BLaER1 treated with 17β-estradiol and CSF1 and Interleukin-3, amounts not matched to agents 10 nM and 100 nM (cell line): ENCODE data around the gene PPFIA4.
A peak's percentile ranks its signal among the peaks of the same experiment; 100 is the strongest.
"Not testable (repeated sequence)": the region's sequence is repeated elsewhere in the genome, so short reads cannot be mapped to it uniquely, and the experiment has no call there.

Source experiments
- H3K27ac ChIP-seq, 11 experiments: shearing (Covaris generic); formaldehyde crosslinking; 2 replicates each; pipeline ENCODE4 v1.8.1; 2022
- H3K27me3 ChIP-seq, 11 experiments: shearing (Covaris generic); formaldehyde crosslinking; 2 replicates each; pipeline ENCODE4 v1.8.1; 2022
- H3K36me3 ChIP-seq, 11 experiments: shearing (Covaris generic); formaldehyde crosslinking; 2 replicates each; pipeline ENCODE4 v1.8.1; 2022
- H3K4me1 ChIP-seq, 10 experiments: shearing (Covaris generic); formaldehyde crosslinking; 2 replicates each; pipeline ENCODE4 v1.8.1; 2022
- H3K4me2 ChIP-seq, 11 experiments: shearing (Covaris generic); formaldehyde crosslinking; 2 replicates each; pipeline ENCODE4 v1.8.1; 2022
- H3K4me3 ChIP-seq, 10 experiments: shearing (Covaris generic); formaldehyde crosslinking; 2 replicates each; pipeline ENCODE4 v1.8.1; 2022
- H3K9ac ChIP-seq, 11 experiments: shearing (Covaris generic); formaldehyde crosslinking; 2 replicates each; pipeline ENCODE4 v1.8.1; 2022
- H3K9me3 ChIP-seq, 11 experiments: shearing (Covaris generic); formaldehyde crosslinking; replicated peaks in 1 of 11; 2 replicates each; pipeline ENCODE4 v1.8.1; 2022
- H4K20me1 ChIP-seq, 11 experiments: shearing (Covaris generic); formaldehyde crosslinking; 2 replicates each; pipeline ENCODE4 v1.8.1; 2022
- Cebpa-rat ChIP-seq, 11 experiments: shearing (Covaris generic); IDR thresholded peaks; 2 replicates each; pipeline ENCODE4 v1.8.1; 2022

PPFIA4 gene

DNA sequence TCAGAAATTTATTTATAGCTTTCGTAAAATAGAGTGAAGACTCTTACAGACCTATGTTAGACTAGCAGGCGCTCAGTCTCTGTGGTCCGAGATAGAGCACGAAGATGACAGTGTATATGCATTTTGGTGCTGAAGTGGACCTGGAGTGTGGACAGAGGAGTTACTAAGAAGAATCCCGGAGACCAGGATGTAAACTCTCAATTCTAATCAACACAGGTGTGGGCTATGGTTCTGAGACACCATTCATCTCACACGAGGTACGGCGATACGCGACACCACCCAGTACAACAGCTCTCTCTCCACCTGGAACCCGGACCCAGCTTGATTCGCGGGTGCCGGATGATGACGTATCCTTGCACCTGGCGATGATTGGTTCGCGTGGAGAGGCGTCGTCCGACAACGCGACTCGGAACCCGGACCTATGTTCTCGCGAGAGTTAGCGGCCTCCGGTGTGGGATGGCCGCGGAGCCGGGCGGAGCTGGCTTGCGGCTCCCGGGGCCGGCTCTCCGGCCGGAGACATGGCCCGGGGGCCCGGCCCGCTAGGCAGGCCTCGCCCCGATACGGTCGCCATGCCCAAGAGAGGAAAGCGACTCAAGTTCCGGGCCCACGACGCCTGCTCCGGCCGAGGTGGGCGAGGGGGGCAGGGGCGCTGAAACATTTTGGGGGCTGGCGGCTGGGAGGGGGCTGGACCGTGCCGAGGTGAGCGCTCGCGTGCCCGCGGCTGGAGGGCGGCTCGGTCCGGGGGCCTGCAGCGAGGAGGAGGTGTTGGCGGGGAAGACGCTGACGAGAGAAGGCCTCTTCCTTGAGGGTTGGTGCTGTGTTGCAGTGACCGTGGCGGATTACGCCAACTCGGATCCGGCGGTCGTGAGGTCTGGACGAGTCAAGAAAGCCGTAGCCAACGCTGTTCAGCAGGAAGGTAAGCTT lies 19.1 kb upstream of the PPFIA4 start, which contains the start of gene TMEM183A:
Gene TMEM183A (plus strand): TSS at position 427 of the 924 bp plus-strand sequence. CDS start 92 bp downstream, at position 519.
- no peaks in the 10 kb centered on the region for H3K27me3 ChIP-seq
- peak within 1 kb of the TSS; percentile 82 to 96 (median 91) for H3K4me2 ChIP-seq
- peaks cover 36 to 39% (median 37%) of the 10 kb centered on the region in 11 experiments for H3K36me3 ChIP-seq

GRCh38 chr1:203009185-203009584 lies 17.1 kb upstream of the PPFIA4 start:
- H3K36me3 ChIP-seq: peaks cover 56 to 59% (median 57%) of the 10 kb centered on the region in 11 experiments
- H3K9ac ChIP-seq: peak overlapping the region in 7 of 11 experiments; percentile 87 to 94 (median 92); a peak in 10 of 22 replicates
- no peak overlapping the region for H3K27ac ChIP-seq
- H3K4me1 ChIP-seq: peaks cover 26 to 43% (median 35%) of the 10 kb centered on the region in 10 experiments
- peak overlapping the region; percentile 74 to 96 (median 91); a peak in 20 of 22 replicates for H3K4me2 ChIP-seq
- 0 out of 22 replicates have a peak, but pooled peaks cover 0 to 5% (median 0%) of the 10 kb centered on the region in 11 experiments for H3K9me3 ChIP-seq
- H4K20me1 ChIP-seq: peaks cover 13 to 61% (median 48%) of the 10 kb centered on the region in 11 experiments; a peak in 19 of 22 replicates
- H3K27me3 ChIP-seq: no peaks in the 10 kb centered on the region
- peak overlapping the region in 3 of 10 experiments; percentile 81 to 88 (median 87); a peak in 6 of 20 replicates for H3K4me3 ChIP-seq
- no peak for TF ChIP-seq Cebpa-rat (IDR thresholded peaks at IDR 0.05)

More for the DNA sequence above, 19.1 kb upstream of the PPFIA4 start, which contains the start of gene TMEM183A:
- peak within 1 kb of the TSS; percentile 78 to 89 (median 87) for H3K27ac ChIP-seq
- no peak for TF ChIP-seq Cebpa-rat (IDR thresholded peaks at IDR 0.05)
- H3K4me1 ChIP-seq: peaks cover 26 to 61% (median 42%) of the 10 kb centered on the region in 10 experiments
- peaks cover 6 to 42% (median 31%) of the 10 kb centered on the region in 11 experiments; a peak in 15 of 22 replicates for H4K20me1 ChIP-seq
- peak within 1 kb of the TSS; percentile 75 to 96 (median 84) for H3K4me3 ChIP-seq
- H3K9ac ChIP-seq: peak within 1 kb of the TSS; percentile 87 to 94 (median 92)
- H3K9me3 ChIP-seq: 0 out of 22 replicates have a peak, but pooled peaks cover 0 to 5% (median 0%) of the 10 kb centered on the region in 11 experiments

- no peak overlapping the region for H3K4me2 ChIP-seq
- H3K9ac ChIP-seq: no peak overlapping the region
- H3K4me1 ChIP-seq: peaks cover 15 to 26% (median 21%) of the 10 kb centered on the region in 10 experiments
- H3K27ac ChIP-seq: no peak overlapping the region
- H3K9me3 ChIP-seq: 0 out of 22 replicates have a peak, but pooled peaks cover 0 to 5% (median 0%) of the 10 kb centered on the region in 11 experiments
- H3K36me3 ChIP-seq: peaks cover 80 to 83% (median 81%) of the 10 kb centered on the region in 11 experiments
- peaks cover 21 to 85% (median 57%) of the 10 kb centered on the region in 11 experiments; a peak in 19 of 22 replicates for H4K20me1 ChIP-seq
- H3K4me3 ChIP-seq: no peak overlapping the region
- no peak for TF ChIP-seq Cebpa-rat (IDR thresholded peaks at IDR 0.05)
- H3K27me3 ChIP-seq: no peaks in the 10 kb centered on the region
These were observed 14.7 kb upstream of the PPFIA4 start for GRCh38 chr1:203011582-203011981.

DNA sequence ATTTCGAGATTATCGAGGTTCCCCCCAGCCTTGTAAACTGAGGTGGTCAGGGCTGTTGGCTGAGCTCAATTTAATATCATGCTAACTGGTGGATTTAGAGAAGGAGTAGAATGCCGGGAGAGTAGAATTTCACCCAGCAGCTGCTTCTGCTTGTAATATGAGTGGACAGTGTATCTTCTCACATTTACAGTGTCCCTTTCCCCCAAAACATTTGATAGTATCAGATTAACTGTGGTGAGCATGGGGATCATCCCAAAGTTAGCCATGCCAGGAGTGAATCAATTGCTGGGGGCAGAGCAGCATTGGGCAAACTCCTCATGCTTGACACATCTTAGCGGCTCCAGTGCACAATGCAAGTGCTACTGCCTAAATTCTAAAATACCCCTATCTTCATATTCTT lies 9.2 kb upstream of the PPFIA4 start:
- no peak overlapping the region for H3K4me2 ChIP-seq
- no peaks in the 10 kb centered on the region for H3K4me1 ChIP-seq
- no peak for TF ChIP-seq Cebpa-rat (IDR thresholded peaks at IDR 0.05)
- peak overlapping the region in 3 of 11 experiments; percentile 9 to 30 (median 23); a peak in 1 of 22 replicates for H3K9ac ChIP-seq
- no peak overlapping the region for H3K4me3 ChIP-seq
- peaks cover 26 to 72% (median 54%) of the 10 kb centered on the region in 11 experiments; a peak in 19 of 22 replicates for H4K20me1 ChIP-seq
- H3K27ac ChIP-seq: no peak overlapping the region
- H3K27me3 ChIP-seq: no peaks in the 10 kb centered on the region
- H3K9me3 ChIP-seq: no peaks in the 10 kb centered on the region
- H3K36me3 ChIP-seq: peaks cover 94 to 100% (median 97%) of the 10 kb centered on the region in 11 experiments

GRCh38 chr1:203017692-203018091 lies 8.6 kb upstream of the PPFIA4 start:
- no peak overlapping the region for H3K4me3 ChIP-seq
- H4K20me1 ChIP-seq: peaks cover 24 to 68% (median 48%) of the 10 kb centered on the region in 11 experiments; a peak in 19 of 22 replicates
- H3K36me3 ChIP-seq: peaks cover 94 to 100% (median 98%) of the 10 kb centered on the region in 11 experiments

DNA sequence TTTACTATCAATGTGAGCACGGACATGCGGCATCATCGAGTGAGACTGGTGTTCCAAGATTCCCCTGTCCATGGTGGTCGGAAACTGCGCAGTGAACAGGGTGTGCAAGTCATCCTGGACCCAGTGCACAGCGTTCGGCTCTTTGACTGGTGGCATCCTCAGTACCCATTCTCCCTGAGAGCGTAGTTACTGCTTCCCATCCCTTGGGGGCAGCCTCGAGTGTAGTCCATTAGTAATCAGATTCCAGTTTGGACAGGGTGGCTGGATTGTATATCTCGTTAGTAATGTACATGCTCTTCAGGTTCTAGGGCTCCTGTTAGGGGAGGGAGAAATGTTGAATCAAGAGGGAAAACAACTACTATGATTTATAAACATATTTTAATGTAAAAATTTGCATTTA lies 3.4 kb upstream of the PPFIA4 start:
- peaks cover 64 to 77% (median 69%) of the 10 kb centered on the region in 11 experiments for H3K36me3 ChIP-seq

More at GRCh38 chr1:203017692-203018091, 8.6 kb upstream of the PPFIA4 start:
- H3K27ac ChIP-seq: no peak overlapping the region
- H3K9me3 ChIP-seq: no peaks in the 10 kb centered on the region
- no peak overlapping the region for H3K9ac ChIP-seq
- no peaks in the 10 kb centered on the region for H3K4me1 ChIP-seq
- no peak overlapping the region for H3K4me2 ChIP-seq
- TF ChIP-seq Cebpa-rat (IDR thresholded peaks at IDR 0.05): no peak
- no peaks in the 10 kb centered on the region for H3K27me3 ChIP-seq

GRCh38 chr1:203025686-203026030 lies 633 bp upstream of the PPFIA4 start:
- peak overlapping the region in 1 of 11 experiments; percentile 88; a peak in 1 of 22 replicates for H3K9ac ChIP-seq
- peak overlapping the region; percentile 54 to 82 (median 75); a peak in 21 of 22 replicates for H3K27ac ChIP-seq
- H3K4me1 ChIP-seq: peaks cover 21 to 46% (median 37%) of the 10 kb centered on the region in 10 experiments
- H3K4me3 ChIP-seq: peak overlapping the region in 4 of 10 experiments; percentile 75 to 78 (median 77); a peak in 3 of 20 replicates
- H4K20me1 ChIP-seq: peaks cover 0 to 10% (median 0%) of the 10 kb centered on the region in 11 experiments; a peak in 2 of 22 replicates
- H3K36me3 ChIP-seq: peaks cover 39 to 55% (median 45%) of the 10 kb centered on the region in 11 experiments
- no peak for TF ChIP-seq Cebpa-rat (IDR thresholded peaks at IDR 0.05)
- peak overlapping the region; percentile 87 to 100 (median 100); a peak in 15 of 22 replicates for H3K4me2 ChIP-seq
- 0 out of 22 replicates have a peak, but pooled peaks cover 0 to 6% (median 0%) of the 10 kb centered on the region in 11 experiments for H3K9me3 ChIP-seq
- peaks cover 0 to 7% (median 0%) of the 10 kb centered on the region in 11 experiments; a peak in 2 of 22 replicates for H3K27me3 ChIP-seq

More for the DNA sequence above, 3.4 kb upstream of the PPFIA4 start:
- Histone ChIP-seq H4K20me1 (peaks cover under 1 to 17% (median 3%) of the 10 kb centered on the region in 11 experiments; a peak in 16 of 22 replicates), H3K4me1 (peaks cover 7 to 19% (median 12%) of the 10 kb centered on the region in 10 experiments)
- not testable (repeated sequence) for H3K9ac ChIP-seq, H3K9me3 ChIP-seq, H3K27me3 ChIP-seq, H3K27ac ChIP-seq, H3K4me2 ChIP-seq, H3K4me3 ChIP-seq
